WTC11 (cell line): ENCODE data around the gene EIF3B. TPM values are rescaled to one million over a fixed set of nuclear protein-coding genes. Genes with fewer than 3 reads are reported as not detected.

Source experiments
- ATAC-seq: fragments of 200-7000 bp; cut with Tn5 transposase; 2 replicates; pipeline ENCODE4 v1.10.0; 2021; ENCODE audit warnings: mild to moderate bottlenecking, moderate library complexity
- CTCF ChIA-PET: fragments of 300-600 bp; sonication (Branson Sonifier 250); formaldehyde crosslinking; loops from one replicate; lab custom pipeline; 2021; ENCODE audit warnings: antibody characterized with exemption; lab: Charles Lee
- POLR2A ChIA-PET: fragments of 350-600 bp; sonication (Branson Sonifier 250); formaldehyde crosslinking; loops from one replicate; lab custom pipeline; 2021; ENCODE audit warnings: antibody characterized with exemption; lab: Charles Lee
- DNase-seq: peaks from one replicate; pipeline ENCODE4 v3.0.0; 2021; ENCODE audit warnings: low spot score
- H3K27ac Mint-ChIP-seq: 2 replicates; pipeline ENCODE4 v1.8.0; 2021; ENCODE audit warnings: mixed read lengths
- H3K27me3 Mint-ChIP-seq: 2 replicates; pipeline ENCODE4 v1.8.0; 2021; ENCODE audit warnings: low read depth, mild to moderate bottlenecking, moderate library complexity, mixed read lengths
- H3K36me3 Mint-ChIP-seq: 2 replicates; pipeline ENCODE4 v1.8.0; 2021; ENCODE audit warnings: mixed read lengths
- H3K4me1 Mint-ChIP-seq: 2 replicates; pipeline ENCODE4 v1.8.0; 2022; ENCODE audit warnings: mixed read lengths
- H3K4me3 Mint-ChIP-seq: 2 replicates; pipeline ENCODE4 v1.8.0; 2021; ENCODE audit warnings: mild to moderate bottlenecking, moderate library complexity, mixed read lengths
- H3K9me3 Mint-ChIP-seq: 2 replicates; pipeline ENCODE4 v1.8.0; 2021; ENCODE audit warnings: mixed read lengths
- ATF1 ChIP-seq: sonication (generic); formaldehyde crosslinking; IDR thresholded peaks from 2 replicates; pipeline ENCODE4 v1.8.1; 2023; ENCODE audit warnings: mild to moderate bottlenecking, moderate library complexity, missing genetic modification reagents
- ATF3 ChIP-seq: sonication (generic); formaldehyde crosslinking; conservative IDR thresholded peaks from 2 replicates; pipeline ENCODE4 v1.8.1; 2022; ENCODE audit warnings: mild to moderate bottlenecking, missing genetic modification reagents
- CBFB ChIP-seq: sonication (generic); formaldehyde crosslinking; IDR thresholded peaks from 2 replicates; pipeline ENCODE4 v1.8.1; 2022; ENCODE audit warnings: mild to moderate bottlenecking, low read depth, missing genetic modification reagents
- CTCF ChIP-seq: fragments of 200-600 bp; IDR thresholded peaks from 2 replicates; pipeline ENCODE4 v1.8.0; 2022; ENCODE audit warnings: antibody characterized with exemption
- FOXP1 ChIP-seq: sonication (generic); formaldehyde crosslinking; IDR thresholded peaks from 2 replicates; pipeline ENCODE4 v1.8.0; 2022; ENCODE audit warnings: missing genetic modification reagents, mild to moderate bottlenecking, moderate library complexity, borderline replicate concordance
- GABPB1 ChIP-seq: sonication (generic); formaldehyde crosslinking; IDR thresholded peaks from 2 replicates; pipeline ENCODE4 v1.8.1; 2023; ENCODE audit warnings: mild to moderate bottlenecking, missing genetic modification reagents
- GTF2I ChIP-seq: fragments of 250-450 bp; sonication (Bioruptor Pico); conservative IDR thresholded peaks from 2 replicates; pipeline ENCODE4 v1.4.0; 2021; ENCODE audit warnings: mild to moderate bottlenecking
- HMGA2 ChIP-seq: fragments of 250-450 bp; sonication (Bioruptor Pico); IDR thresholded peaks from 2 replicates; pipeline ENCODE4 v1.4.0; 2021; ENCODE audit warnings: mild to moderate bottlenecking, moderate library complexity
- HMGXB4 ChIP-seq: sonication (generic); formaldehyde crosslinking; IDR thresholded peaks from 2 replicates; pipeline ENCODE4 v1.8.1; 2023; ENCODE audit warnings: mild to moderate bottlenecking, moderate library complexity, missing genetic modification reagents
- IRF1 ChIP-seq: sonication (generic); formaldehyde crosslinking; IDR thresholded peaks from 2 replicates; pipeline ENCODE4 v1.8.0; 2023; ENCODE audit warnings: missing genetic modification reagents
- IRF2 ChIP-seq: sonication (generic); formaldehyde crosslinking; IDR thresholded peaks from 2 replicates; pipeline ENCODE4 v1.8.0; 2022; ENCODE audit warnings: low read depth, missing genetic modification reagents, borderline replicate concordance
- NFE2L1 ChIP-seq: sonication (generic); formaldehyde crosslinking; IDR thresholded peaks from 2 replicates; pipeline ENCODE4 v1.8.1; 2023; ENCODE audit warnings: missing genetic modification reagents
- PREB ChIP-seq: sonication (generic); formaldehyde crosslinking; IDR thresholded peaks from 2 replicates; pipeline ENCODE4 v1.8.1; 2022; ENCODE audit warnings: mild to moderate bottlenecking, missing genetic modification reagents, moderate library complexity, borderline replicate concordance
- SP1 ChIP-seq: sonication (generic); formaldehyde crosslinking; conservative IDR thresholded peaks from 2 replicates; pipeline ENCODE4 v1.8.1; 2022; ENCODE audit warnings: missing genetic modification reagents
- STAT6 ChIP-seq: sonication (generic); formaldehyde crosslinking; conservative IDR thresholded peaks from 2 replicates; pipeline ENCODE4 v1.8.1; 2023; ENCODE audit warnings: mild to moderate bottlenecking, low read depth, missing genetic modification reagents, moderate library complexity
- TEAD1 ChIP-seq: sonication (generic); formaldehyde crosslinking; IDR thresholded peaks from 2 replicates; pipeline ENCODE4 v1.8.0; 2022; ENCODE audit warnings: mild to moderate bottlenecking, missing genetic modification reagents
- TP53 ChIP-seq: sonication (generic); formaldehyde crosslinking; IDR thresholded peaks from 2 replicates; pipeline ENCODE4 v1.8.1; 2023; ENCODE audit warnings: mild to moderate bottlenecking, missing genetic modification reagents
- ZNF219 ChIP-seq: sonication (generic); formaldehyde crosslinking; IDR thresholded peaks from 2 replicates; pipeline ENCODE4 v1.8.0; 2023; ENCODE audit warnings: missing genetic modification reagents, mild to moderate bottlenecking, borderline replicate concordance
- ZNF263 ChIP-seq: sonication (generic); formaldehyde crosslinking; IDR thresholded peaks from 2 replicates; pipeline ENCODE4 v1.8.1; 2022; ENCODE audit warnings: low read depth, mild to moderate bottlenecking, moderate library complexity, missing genetic modification reagents
- ZNF281 ChIP-seq: sonication (generic); formaldehyde crosslinking; IDR thresholded peaks from 2 replicates; pipeline ENCODE4 v1.8.0; 2023; ENCODE audit warnings: mild to moderate bottlenecking, missing genetic modification reagents
- ZNF416 ChIP-seq: fragments of 250-450 bp; sonication (Bioruptor Pico); IDR thresholded peaks from 2 replicates; pipeline ENCODE4 v1.9.0; 2021; ENCODE audit warnings: mild to moderate bottlenecking, inconsistent platforms
- ZNF423 ChIP-seq: fragments of 250-450 bp; sonication (Bioruptor Pico); IDR thresholded peaks from 2 replicates; pipeline ENCODE4 v2.1.2; 2022; ENCODE audit warnings: mild to moderate bottlenecking, moderate library complexity
- ZNF671 ChIP-seq: fragments of 250-450 bp; sonication (Bioruptor Pico); IDR thresholded peaks from 2 replicates; pipeline ENCODE4 v1.8.0; 2021; ENCODE audit warnings: mild to moderate bottlenecking
- total RNA-seq: library from RNA; stranded (reverse); gene quantifications from 3 replicates; pipeline ENCODE4 v1.2.3, GENCODE V29; 2021

The EIF3B gene
- total RNA-seq, 1 experiment from 2014 or later, result 361 TPM

- no peak for DNase-seq
- Mint-ChIP-seq H3K36me3 (no peaks in the 10 kb centered on the region), H3K27me3 (no peaks in the 10 kb centered on the region), H3K4me1 (peaks cover 20% of the 10 kb centered on the region), H3K4me3 (no peak overlapping the region), H3K27ac (no peak overlapping the region), H3K9me3 (no peaks in the 10 kb centered on the region)
- CTCF ChIA-PET, result interaction anchor here (1.2 to 1.9 kb wide), 3 partner anchors 12 to 64 kb away, joined by 7 to 11 read pairs (median 8); no protein-coding TSS in a partner anchor
- POLR2A ChIA-PET, result no interaction called here
- no peak for ATAC-seq
- TF ChIP-seq ZNF671, result no peak
- no peak for TF ChIP-seq PREB (CRISPR knock-in tag)
- no peak for TF ChIP-seq ZNF423 (CRISPR knock-in tag)
- TF ChIP-seq CBFB (CRISPR knock-in tag), result no peak
- TF ChIP-seq ZNF263, result no peak
- TF ChIP-seq HMGXB4 (CRISPR knock-in tag), result no peak
- no peak for TF ChIP-seq TEAD1 (CRISPR knock-in tag)
- no peak for TF ChIP-seq CTCF
- TF ChIP-seq IRF2 (CRISPR knock-in tag), result no peak
- TF ChIP-seq ATF1 (CRISPR knock-in tag), result no peak
- no peak for TF ChIP-seq STAT6 (CRISPR knock-in tag)
Measured at GRCh38 chr7:2387897-2388636, 33.4 kb downstream of the EIF3B start.

- Mint-ChIP-seq H3K36me3 (no peaks in the 10 kb centered on the region), H3K4me1 (peaks cover 20% of the 10 kb centered on the region), H3K9me3 (no peaks in the 10 kb centered on the region), H3K4me3 (no peak overlapping the region), H3K27ac (no peak overlapping the region), H3K27me3 (no peaks in the 10 kb centered on the region)
- no peak for ATAC-seq
- POLR2A ChIA-PET, result no interaction called here
- CTCF ChIA-PET, result interaction anchor here (1.6 to 1.9 kb wide), 2 partner anchors 11 to 43 kb away, joined by 8 to 11 read pairs; no protein-coding TSS in a partner anchor
- DNase-seq, result no peak
- TF ChIP-seq PREB (CRISPR knock-in tag), result no peak
- no peak for TF ChIP-seq IRF1 (CRISPR knock-in tag)
- TF ChIP-seq SP1 (CRISPR knock-in tag), result no peak
- no peak for TF ChIP-seq ATF3 (CRISPR knock-in tag)
- no peak for TF ChIP-seq FOXP1 (CRISPR knock-in tag)
- no peak for TF ChIP-seq GTF2I (CRISPR knock-in tag)
- TF ChIP-seq TP53 (CRISPR knock-in tag), result no peak
- TF ChIP-seq GABPB1 (CRISPR knock-in tag), result no peak
- TF ChIP-seq HMGA2 (CRISPR knock-in tag), result no peak
- TF ChIP-seq ZNF219 (CRISPR knock-in tag), result no peak
- no peak for TF ChIP-seq ATF1 (CRISPR knock-in tag)
- TF ChIP-seq ZNF416, result no peak
- no peak for TF ChIP-seq ZNF281 (CRISPR knock-in tag)
- no peak for TF ChIP-seq NFE2L1 (CRISPR knock-in tag)
Measured at GRCh38 chr7:2388637-2388954, 34.0 kb downstream of the EIF3B start.
